Erythroblast (primary cell): ENCODE data around the gene LRSAM1.

Experiments used
- GATA1 ChIP-seq: IDR thresholded peaks from 2 replicates; pipeline ENCODE4 v1.6.1; 2011; ENCODE audit warnings: low read depth, mild to moderate bottlenecking, control low read depth, low read length, moderate library complexity
- POLR2A ChIP-seq: IDR thresholded peaks from 2 replicates; pipeline ENCODE4 v1.6.1; 2011; ENCODE audit warnings: mild to moderate bottlenecking, low read length

GRCh38 chr9:127448112-127448805 lies 3.1 kb upstream of the LRSAM1 start:
- TF ChIP-seq POLR2A (no peak), GATA1 (no peak)
